Parathyroid adenoma (tissue), 2 donors: Measurements from ENCODE around the gene CTCFL.

Experiments used
- H2AFZ ChIP-seq: fragments of 300-600 bp; sonication (generic); one replicate; pipeline ENCODE4 v1.7.0; 2017; ENCODE audit warnings: antibody characterized with exemption, mild to moderate bottlenecking
- H3K27ac ChIP-seq: fragments of 300-600 bp; sonication (generic); one replicate; pipeline ENCODE4 v1.7.0; 2017
- H3K27me3 ChIP-seq: fragments of 300-600 bp; sonication (generic); one replicate; pipeline ENCODE4 v1.7.0; 2017; ENCODE audit warnings: low read length; ENCODE audit not compliant: control insufficient read depth, insufficient read depth
- H3K36me3 ChIP-seq: fragments of 300-600 bp; sonication (generic); one replicate; pipeline ENCODE4 v1.7.0; 2017; ENCODE audit warnings: low read length; ENCODE audit not compliant: control insufficient read depth, insufficient read depth
- H3K4me1 ChIP-seq: fragments of 300-600 bp; sonication (generic); one replicate; pipeline ENCODE4 v1.7.0; 2017; ENCODE audit warnings: control low read depth
- H3K4me2 ChIP-seq: fragments of 300-600 bp; sonication (generic); one replicate; pipeline ENCODE4 v1.7.0; 2017; ENCODE audit warnings: low read length
- H3K4me3 ChIP-seq: fragments of 300-600 bp; sonication (generic); one replicate; pipeline ENCODE4 v1.7.0; 2017; ENCODE audit warnings: low read depth, low read length
- H3K79me2 ChIP-seq: fragments of 300-600 bp; sonication (generic); one replicate; pipeline ENCODE4 v1.7.0; 2017; ENCODE audit warnings: control low read depth
- H3K9ac ChIP-seq: fragments of 300-600 bp; sonication (generic); one replicate; pipeline ENCODE4 v1.7.0; 2017; ENCODE audit warnings: mild to moderate bottlenecking
- H3K9me3 ChIP-seq: fragments of 300-600 bp; sonication (generic); one replicate; pipeline ENCODE4 v1.7.0; 2017; ENCODE audit warnings: low read length; ENCODE audit not compliant: control insufficient read depth
- TF ChIP-seq, protein P1 (sequence below): fragments of 300-600 bp; sonication (generic); IDR thresholded peaks from one replicate; pipeline ENCODE4 v1.7.0; 2017; ENCODE audit warnings: antibody characterized with exemption, mild to moderate bottlenecking
- donor health status: primary hyperparathyroidism.

Gene CTCFL

DNA sequence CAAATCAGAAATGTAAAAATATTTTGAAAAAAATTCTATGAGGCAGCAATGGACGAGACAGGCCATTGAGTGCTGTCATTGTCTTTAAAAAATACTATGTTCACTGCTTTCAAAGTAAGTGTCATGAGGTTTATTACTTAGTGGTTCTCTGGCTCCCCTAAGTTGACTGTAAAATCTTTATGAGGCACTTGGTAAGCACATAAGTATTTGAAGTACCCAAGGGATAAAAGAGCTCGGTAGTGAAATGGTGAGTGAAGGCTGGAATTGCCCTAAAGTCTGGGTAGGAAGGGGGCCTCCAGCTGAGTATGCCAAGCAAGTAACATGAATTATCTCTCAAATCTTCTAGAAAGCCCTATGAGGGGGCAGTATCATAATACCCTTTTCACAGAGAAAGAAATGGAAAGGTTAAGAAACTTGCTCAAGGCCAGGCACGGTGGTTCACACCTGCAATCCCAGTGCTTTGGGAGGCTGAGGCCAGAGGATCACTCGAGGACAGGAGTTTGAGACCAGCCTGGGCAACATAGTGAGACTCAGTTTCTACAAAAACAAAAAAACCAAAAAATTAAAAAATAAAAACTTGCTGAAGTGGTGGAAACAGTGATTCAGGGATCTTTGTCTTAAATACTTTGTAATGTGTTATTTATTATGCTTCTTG is 5.5 kb upstream of the CTCFL start:
- Histone ChIP-seq H3K36me3 (no peaks in the 10 kb centered on the region), H3K27ac (no peak overlapping the region), H3K4me2 (no peak overlapping the region), H3K4me1 (no peaks in the 10 kb centered on the region), H3K27me3 (no peaks in the 10 kb centered on the region), H3K4me3 (no peak overlapping the region), H2AFZ (no peak overlapping the region), H3K9ac (no peak overlapping the region), H3K9me3 (no peaks in the 10 kb centered on the region), H3K79me2 (no peaks in the 10 kb centered on the region)
- TF ChIP-seq, protein P1, sequence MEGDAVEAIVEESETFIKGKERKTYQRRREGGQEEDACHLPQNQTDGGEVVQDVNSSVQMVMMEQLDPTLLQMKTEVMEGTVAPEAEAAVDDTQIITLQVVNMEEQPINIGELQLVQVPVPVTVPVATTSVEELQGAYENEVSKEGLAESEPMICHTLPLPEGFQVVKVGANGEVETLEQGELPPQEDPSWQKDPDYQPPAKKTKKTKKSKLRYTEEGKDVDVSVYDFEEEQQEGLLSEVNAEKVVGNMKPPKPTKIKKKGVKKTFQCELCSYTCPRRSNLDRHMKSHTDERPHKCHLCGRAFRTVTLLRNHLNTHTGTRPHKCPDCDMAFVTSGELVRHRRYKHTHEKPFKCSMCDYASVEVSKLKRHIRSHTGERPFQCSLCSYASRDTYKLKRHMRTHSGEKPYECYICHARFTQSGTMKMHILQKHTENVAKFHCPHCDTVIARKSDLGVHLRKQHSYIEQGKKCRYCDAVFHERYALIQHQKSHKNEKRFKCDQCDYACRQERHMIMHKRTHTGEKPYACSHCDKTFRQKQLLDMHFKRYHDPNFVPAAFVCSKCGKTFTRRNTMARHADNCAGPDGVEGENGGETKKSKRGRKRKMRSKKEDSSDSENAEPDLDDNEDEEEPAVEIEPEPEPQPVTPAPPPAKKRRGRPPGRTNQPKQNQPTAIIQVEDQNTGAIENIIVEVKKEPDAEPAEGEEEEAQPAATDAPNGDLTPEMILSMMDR = no peak

DNA sequence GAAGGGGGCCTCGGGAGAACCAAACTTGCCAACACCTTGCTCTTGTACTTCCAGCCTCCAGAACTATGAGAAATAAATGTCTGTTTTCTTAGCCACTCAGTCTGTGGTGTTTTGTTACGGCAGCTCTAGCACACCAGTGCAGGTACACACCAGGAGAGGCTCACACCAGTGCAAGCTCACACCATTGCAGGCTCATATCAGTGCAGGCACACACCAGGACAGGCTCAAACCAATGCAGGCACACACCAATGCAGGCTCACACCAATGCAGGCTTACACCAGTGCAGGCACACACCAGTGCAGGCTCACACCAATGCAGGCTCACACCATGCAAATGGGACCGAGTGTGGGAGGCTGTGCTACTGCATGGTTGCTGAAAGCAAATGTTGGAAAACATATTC is 4.9 kb upstream of the CTCFL start:
- no peaks in the 10 kb centered on the region for H3K4me1 ChIP-seq
- H3K27ac ChIP-seq = no peak overlapping the region
- H3K4me2 ChIP-seq = no peak overlapping the region
- H3K36me3 ChIP-seq = no peaks in the 10 kb centered on the region
- H3K27me3 ChIP-seq = no peaks in the 10 kb centered on the region
- no peak overlapping the region for H3K4me3 ChIP-seq
- no peak overlapping the region for H2AFZ ChIP-seq
- H3K79me2 ChIP-seq = no peaks in the 10 kb centered on the region
- TF ChIP-seq, protein P1 = no peak
- no peaks in the 10 kb centered on the region for H3K9me3 ChIP-seq
- H3K9ac ChIP-seq = no peak overlapping the region

DNA sequence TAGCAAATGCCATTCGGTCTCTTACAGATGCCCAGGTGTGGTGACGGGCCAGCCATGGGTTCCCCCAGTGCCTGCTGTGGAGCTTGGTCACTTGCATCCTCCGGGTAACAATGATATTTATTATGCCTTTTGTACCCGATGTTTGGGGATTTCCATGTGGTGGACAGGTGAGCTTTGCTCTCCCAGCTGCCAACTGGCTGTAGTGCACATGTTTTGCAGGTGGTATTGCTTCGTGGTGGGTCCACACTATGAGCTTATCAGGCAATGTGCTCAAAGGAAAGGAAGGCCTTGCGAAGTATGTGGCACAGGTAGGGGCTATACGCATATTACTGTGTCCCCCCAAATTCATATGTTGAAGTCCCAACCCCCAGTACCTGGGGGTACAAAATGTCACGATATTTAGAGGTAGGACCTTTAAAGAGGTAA is 4.2 kb upstream of the CTCFL start:
- Histone ChIP-seq H3K27ac (no peak overlapping the region), H3K9ac (no peak overlapping the region), H3K36me3 (no peaks in the 10 kb centered on the region), H3K9me3 (no peaks in the 10 kb centered on the region), H2AFZ (no peak overlapping the region), H3K27me3 (no peaks in the 10 kb centered on the region), H3K4me1 (no peaks in the 10 kb centered on the region), H3K4me2 (no peak overlapping the region), H3K79me2 (no peaks in the 10 kb centered on the region), H3K4me3 (no peak overlapping the region)
- TF ChIP-seq, protein P1 = no peak

DNA sequence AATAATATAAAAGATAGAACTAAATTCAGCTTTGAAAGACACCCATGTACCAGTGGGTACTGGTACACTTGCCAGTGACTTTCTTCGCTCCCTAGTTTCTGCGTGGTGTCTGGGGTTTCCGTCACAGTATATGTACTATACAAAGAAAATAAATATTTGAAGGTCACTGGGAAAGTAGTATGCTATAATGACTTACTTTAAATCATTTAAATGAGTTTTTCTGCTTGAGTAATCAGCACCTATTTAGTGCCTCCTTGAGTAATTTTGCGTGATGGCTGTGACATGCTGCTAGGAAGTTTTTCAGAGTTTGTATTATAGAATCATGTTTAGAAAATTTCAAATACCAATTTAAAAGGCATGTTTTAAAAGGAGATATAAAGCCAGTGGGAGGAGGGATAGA is 3.2 kb upstream of the CTCFL start:
- Histone ChIP-seq H3K4me2 (no peak overlapping the region), H3K27ac (no peak overlapping the region), H3K79me2 (no peaks in the 10 kb centered on the region), H3K4me1 (no peaks in the 10 kb centered on the region), H3K9me3 (no peaks in the 10 kb centered on the region), H3K4me3 (no peak overlapping the region), H3K27me3 (no peaks in the 10 kb centered on the region), H3K36me3 (no peaks in the 10 kb centered on the region), H3K9ac (no peak overlapping the region), H2AFZ (no peak overlapping the region)
- TF ChIP-seq, protein P1 = no peak

DNA sequence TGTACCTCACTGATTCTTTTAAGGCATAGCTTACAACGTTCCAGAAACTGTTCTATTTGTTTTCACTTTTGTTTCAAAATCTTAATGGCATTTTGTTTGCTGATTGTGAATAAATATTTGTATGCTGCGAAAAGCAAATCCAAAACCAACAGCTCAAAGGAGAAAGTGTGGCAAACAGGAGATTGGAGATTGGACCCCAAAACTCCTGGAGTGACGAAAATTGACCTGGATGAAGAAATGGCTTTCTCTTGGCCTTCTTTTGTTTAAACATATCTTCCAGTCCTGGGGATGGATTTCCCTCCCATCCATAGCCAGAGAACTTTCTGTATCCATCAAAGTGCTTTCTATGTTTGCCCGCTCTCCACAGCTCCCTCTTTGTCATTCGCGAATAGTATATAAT is 2.8 kb upstream of the CTCFL start:
- H3K79me2 ChIP-seq = no peaks in the 10 kb centered on the region
- H3K4me3 ChIP-seq = no peak overlapping the region
- TF ChIP-seq, protein P1 = no peak
- H3K9ac ChIP-seq = no peak overlapping the region
- H3K27me3 ChIP-seq = no peaks in the 10 kb centered on the region
- no peak overlapping the region for H3K4me2 ChIP-seq
- H3K27ac ChIP-seq = no peak overlapping the region
- no peak overlapping the region for H2AFZ ChIP-seq
- no peaks in the 10 kb centered on the region for H3K4me1 ChIP-seq
- no peaks in the 10 kb centered on the region for H3K36me3 ChIP-seq
- no peaks in the 10 kb centered on the region for H3K9me3 ChIP-seq
